T-helper 2 cell (primary cell): ENCODE results near the gene VIPR2.

Experiments used
- DNase-seq, 5 experiments: peaks; one replicate each; pipeline versions ENCODE4 v3.0.0 to v3.0.0-alpha.2; 2012 to 2022

Gene VIPR2

GRCh38 chr7:159036916-159037605 lies 107.6 kb downstream of the VIPR2 start:
- DNase-seq, result no peak

- no peak for DNase-seq
Observed at GRCh38 chr7:159035571-159036073, 109.0 kb downstream of the VIPR2 start.

GRCh38 chr7:159034988-159035387 lies 109.7 kb downstream of the VIPR2 start:
- DNase-seq, result no peak

- no peak for DNase-seq
Observed at GRCh38 chr7:159034394-159034793, 110.3 kb downstream of the VIPR2 start.

GRCh38 chr7:159033956-159034355 lies 110.7 kb downstream of the VIPR2 start:
- no peak for DNase-seq

GRCh38 chr7:159033473-159033825 lies 111.2 kb downstream of the VIPR2 start:
- DNase-seq, result no peak

DNA sequence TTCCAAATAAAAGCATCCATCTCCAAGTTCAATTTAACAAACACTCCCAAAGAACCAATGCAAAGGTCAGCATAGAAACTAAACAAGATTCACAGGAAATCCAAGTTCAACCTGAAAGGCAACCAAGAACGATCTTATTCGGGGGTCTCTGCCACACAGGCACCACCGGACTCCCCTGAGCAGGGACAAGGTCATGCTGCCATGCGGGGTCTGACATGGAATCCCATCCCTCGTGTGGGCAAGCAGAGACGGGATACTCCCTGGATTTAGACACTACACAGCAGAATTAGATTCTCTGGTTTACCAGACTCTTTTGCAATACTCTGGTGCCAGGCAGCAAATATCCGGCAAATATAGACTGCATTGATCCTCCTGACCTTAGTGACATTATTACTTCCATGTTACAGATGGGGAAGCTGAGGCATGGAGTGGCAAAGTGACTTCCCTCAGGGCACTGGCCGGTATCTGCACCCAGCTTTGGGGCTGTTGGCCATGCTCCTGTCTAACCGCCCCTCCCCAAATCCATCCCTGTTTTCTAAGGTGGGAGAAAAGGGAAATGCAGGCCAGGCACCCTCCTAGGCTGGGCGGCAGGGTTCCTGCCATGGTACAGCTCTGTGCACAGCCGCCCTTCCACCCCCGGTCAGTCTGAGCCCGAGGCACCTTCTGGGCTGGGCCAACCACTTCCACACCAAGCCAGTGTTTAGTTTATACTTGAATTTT lies 111.8 kb downstream of the VIPR2 start:
- no peak for DNase-seq

GRCh38 chr7:159032322-159032721 lies 112.3 kb downstream of the VIPR2 start:
- DNase-seq, result no peak

DNA sequence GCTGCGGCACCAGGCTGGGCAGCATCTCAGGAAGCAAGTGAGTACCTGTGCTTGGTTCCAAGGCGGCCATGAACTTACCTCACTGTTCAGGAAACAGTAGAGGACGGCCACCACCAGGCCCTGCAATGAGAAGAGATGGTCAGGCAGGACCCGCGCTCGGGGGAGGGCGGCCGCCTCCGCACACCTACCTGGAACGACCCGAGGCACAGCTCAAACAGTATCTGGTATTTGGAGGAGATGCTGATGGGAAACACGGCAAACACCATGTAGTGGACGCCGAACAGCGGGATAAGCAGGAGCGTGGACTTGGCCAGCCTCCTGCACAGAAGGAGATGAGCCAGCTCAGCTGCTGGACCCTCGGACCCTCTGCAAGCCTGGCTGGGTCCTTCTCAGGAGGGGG lies 112.9 kb downstream of the VIPR2 start:
- no peak for DNase-seq

DNA sequence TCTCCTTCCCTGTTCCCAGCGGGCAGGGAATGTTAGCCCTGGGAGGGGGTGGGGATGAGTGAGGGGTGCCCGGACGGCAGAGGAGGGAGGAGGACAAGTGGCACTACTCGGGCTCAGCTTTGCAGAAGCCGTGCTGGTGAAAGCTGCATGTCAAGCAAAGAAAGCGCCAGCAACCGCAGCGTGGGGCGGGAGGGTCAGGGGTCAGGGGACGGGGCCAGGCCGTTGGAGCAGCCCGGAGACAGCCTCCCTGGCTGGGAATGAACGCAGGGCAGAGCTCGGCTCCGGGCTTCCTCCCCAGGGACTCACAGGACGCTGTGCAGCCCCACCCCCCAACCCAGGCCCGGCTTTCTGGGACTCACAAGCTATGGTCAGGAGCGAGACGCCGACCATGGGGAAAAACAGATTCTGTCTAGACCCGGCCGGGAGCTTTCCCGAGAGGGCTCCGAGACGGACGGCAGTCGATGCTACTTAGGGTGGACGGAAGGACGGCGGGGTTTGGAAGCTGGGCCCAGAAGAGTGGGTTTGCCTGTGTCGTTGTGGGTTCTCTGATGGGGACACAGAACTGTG lies 113.4 kb downstream of the VIPR2 start:
- DNase-seq, result no peak

- no peak for DNase-seq
Observed at GRCh38 chr7:159030490-159031134, 114.1 kb downstream of the VIPR2 start.

DNA sequence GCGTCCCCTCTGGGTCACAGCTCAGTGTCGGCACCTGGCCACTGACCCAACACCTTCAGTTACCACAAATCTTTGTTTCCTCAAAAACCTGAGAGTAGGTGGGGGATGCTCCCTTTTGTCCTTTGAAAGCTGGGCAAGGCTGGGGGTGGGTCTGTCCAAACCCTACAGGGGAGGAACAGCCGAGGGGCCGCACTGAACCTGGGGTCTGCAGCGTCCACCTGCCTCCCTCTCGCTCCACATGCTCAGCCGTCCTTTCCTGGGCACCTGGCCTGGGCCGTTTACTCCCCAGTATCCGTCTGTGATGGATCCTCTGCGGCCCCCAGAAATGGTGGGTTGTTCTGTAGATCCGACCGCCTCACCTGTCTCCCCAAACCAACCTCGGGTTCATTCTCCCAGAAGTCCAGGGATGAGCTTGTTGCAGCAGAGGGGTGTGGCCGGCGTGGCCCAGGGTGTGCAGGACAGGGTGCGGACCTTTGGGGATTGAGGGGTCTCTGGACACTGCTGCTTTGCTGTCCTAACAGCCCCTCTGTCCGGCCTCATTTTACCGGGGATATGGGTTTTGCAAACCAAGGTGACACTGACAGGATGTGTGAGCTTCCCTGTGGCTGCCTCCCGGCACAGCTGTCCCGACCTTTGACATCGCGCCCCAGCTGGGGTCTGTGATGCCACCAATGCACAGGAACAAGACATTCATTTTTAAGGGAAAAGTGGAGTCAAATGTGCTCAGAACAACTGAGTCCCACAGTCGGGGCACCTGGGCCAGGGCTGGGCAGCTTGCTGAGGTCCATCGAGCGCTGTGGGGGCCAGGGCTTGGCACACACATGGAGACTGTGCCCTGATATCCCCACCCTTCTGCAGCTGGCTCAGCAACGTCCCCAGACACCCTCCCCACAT lies 115.9 kb downstream of the VIPR2 start:
- DNase-seq, result no peak

- no peak for DNase-seq
Observed at GRCh38 chr7:159027789-159028507, 116.7 kb downstream of the VIPR2 start.

GRCh38 chr7:159027056-159027788 lies 117.4 kb downstream of the VIPR2 start:
- DNase-seq, result no peak

- peak in 1 of 5 experiments; percentile 21 for DNase-seq
Observed at GRCh38 chr7:159026271-159027055, 118.2 kb downstream of the VIPR2 start.

- no peak for DNase-seq
Observed at GRCh38 chr7:159025161-159025779, 119.4 kb downstream of the VIPR2 start.

- no peak for DNase-seq
Observed at GRCh38 chr7:159024280-159024951, 120.3 kb downstream of the VIPR2 start.

DNA sequence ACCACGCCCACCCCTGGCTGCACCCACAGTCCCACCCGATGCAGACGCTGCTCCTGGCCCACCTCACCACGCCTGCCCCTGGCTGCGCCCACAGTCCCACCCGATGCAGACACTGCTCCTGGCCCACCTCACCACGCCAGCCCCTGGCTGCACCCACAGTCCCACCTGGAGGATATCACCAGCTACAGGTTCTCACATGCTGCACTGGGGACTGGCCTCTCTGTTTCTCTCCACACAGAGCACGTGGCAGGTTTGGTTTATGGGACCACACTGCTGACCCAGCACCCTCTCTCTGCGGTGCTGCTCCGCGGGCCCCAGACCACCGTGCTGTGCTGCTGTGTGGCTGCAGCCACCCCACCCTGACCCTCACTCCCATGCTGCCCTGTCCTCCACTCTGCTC lies 120.9 kb downstream of the VIPR2 start:
- no peak for DNase-seq

DNA sequence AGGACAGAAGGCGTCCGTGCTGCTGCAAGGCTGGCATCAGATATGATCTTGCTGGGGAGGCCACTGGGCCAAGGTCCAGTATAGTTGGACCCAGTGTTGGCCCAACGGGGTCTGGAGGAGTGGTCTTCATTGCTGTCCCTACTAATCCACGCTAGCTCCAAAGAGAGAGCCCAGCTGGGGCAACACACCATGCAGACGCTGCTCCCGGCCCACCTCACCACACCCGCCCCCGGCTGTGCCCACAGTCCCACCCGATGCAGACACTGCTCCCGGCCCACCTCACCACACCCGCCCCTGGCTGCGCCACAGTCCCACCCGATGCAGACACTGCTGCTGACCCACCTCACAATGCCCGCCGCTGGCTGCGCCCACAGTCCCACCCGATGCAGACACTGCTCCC lies 121.5 kb downstream of the VIPR2 start:
- DNase-seq, result no peak
